Loucy (cell line): Measurements from ENCODE around the gene SLC44A1.

Source experiments
- H2AFZ ChIP-seq: fragments of 200-600 bp; sonication (generic); 2 replicates; pipeline ENCODE4 v1.6.0; 2016; ENCODE audit warnings: antibody characterized with exemption, mild to moderate bottlenecking, low read length, moderate library complexity
- H3F3A ChIP-seq: fragments of 200-600 bp; 2 replicates; pipeline ENCODE4 v1.6.0; 2016; ENCODE audit warnings: antibody characterized with exemption, low read depth, mild to moderate bottlenecking
- H3K27me3 ChIP-seq: fragments of 200-600 bp; sonication (generic); 2 replicates; pipeline ENCODE4 v1.6.1; 2014; ENCODE audit warnings: low read length, mild to moderate bottlenecking; ENCODE audit not compliant: insufficient read depth, poor library complexity, severe bottlenecking
- H3K36me3 ChIP-seq: fragments of 200-600 bp; sonication (generic); 2 replicates; pipeline ENCODE4 v1.6.1; 2016; ENCODE audit warnings: low read length; ENCODE audit not compliant: insufficient read depth
- H3K4me1 ChIP-seq: fragments of 200-600 bp; sonication (generic); 2 replicates; pipeline ENCODE4 v1.5.1; 2014; ENCODE audit warnings: low read length, mild to moderate bottlenecking; ENCODE audit not compliant: insufficient read depth, poor library complexity, severe bottlenecking
- H3K4me2 ChIP-seq: fragments of 200-600 bp; sonication (generic); 2 replicates; pipeline ENCODE4 v1.6.0; 2014; ENCODE audit warnings: antibody characterized with exemption, low read length, low read depth, mild to moderate bottlenecking; ENCODE audit not compliant: poor library complexity, severe bottlenecking
- H3K4me3 ChIP-seq: fragments of 200-600 bp; sonication (generic); 2 replicates; pipeline ENCODE4 v1.5.1; 2014; ENCODE audit warnings: low read length, mild to moderate bottlenecking, mixed read lengths; ENCODE audit not compliant: poor library complexity, severe bottlenecking
- H3K79me2 ChIP-seq: fragments of 200-600 bp; sonication (generic); 2 replicates; pipeline ENCODE4 v1.6.1; 2014; ENCODE audit warnings: low read length; ENCODE audit not compliant: insufficient read depth
- H3K9ac ChIP-seq: fragments of 200-600 bp; sonication (generic); 2 replicates; pipeline ENCODE4 v1.6.0; 2014; ENCODE audit warnings: mild to moderate bottlenecking, low read depth, low read length, moderate library complexity; ENCODE audit not compliant: poor library complexity, severe bottlenecking
- H3K9me2 ChIP-seq: fragments of 200-600 bp; sonication (generic); replicated peaks from 2 replicates; pipeline ENCODE4 v1.6.1; 2016; ENCODE audit warnings: low read depth, low read length, mixed read lengths
- H3K9me3 ChIP-seq: fragments of 200-600 bp; sonication (generic); 2 replicates; pipeline ENCODE4 v1.6.1; 2014; ENCODE audit warnings: mild to moderate bottlenecking, antibody characterized with exemption, low read length, low read depth; ENCODE audit not compliant: insufficient read depth
- H4K20me1 ChIP-seq: fragments of 200-600 bp; sonication (generic); 2 replicates; pipeline ENCODE4 v1.6.0; 2014; ENCODE audit warnings: antibody characterized with exemption, low read length, mild to moderate bottlenecking; ENCODE audit not compliant: insufficient read depth, poor library complexity, severe bottlenecking
- EZH2phosphoT487 ChIP-seq: fragments of 200-600 bp; IDR thresholded peaks from 2 replicates; pipeline ENCODE4 v1.6.1; 2018; ENCODE audit warnings: antibody characterized with exemption, mild to moderate bottlenecking, moderate library complexity, borderline replicate concordance
- TF ChIP-seq, protein P1 (sequence below): fragments of 200-600 bp; sonication (generic); conservative IDR thresholded peaks from 2 replicates; pipeline ENCODE4 v1.5.1; 2014; ENCODE audit warnings: mild to moderate bottlenecking, antibody characterized with exemption, low read length

The SLC44A1 gene

DNA sequence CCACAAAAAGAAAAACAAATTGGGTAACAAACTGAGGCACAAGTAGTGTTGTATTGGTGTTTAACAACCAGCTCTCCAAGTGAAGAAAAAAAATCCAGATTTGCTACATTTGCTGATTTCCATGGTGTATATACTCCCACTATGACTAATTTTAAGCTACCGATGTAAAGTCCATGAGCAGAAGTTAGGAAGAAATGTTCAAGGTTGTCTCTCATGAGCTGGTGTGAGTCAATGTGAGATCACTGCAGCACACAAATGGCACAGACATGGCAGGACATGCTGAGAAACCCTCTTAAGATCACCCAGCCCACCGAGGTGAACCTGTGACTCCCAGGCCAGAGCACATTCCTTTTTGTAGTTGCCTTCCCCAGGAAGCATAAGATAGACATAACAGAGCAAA is 36.2 kb downstream of the SLC44A1 start:
- Histone ChIP-seq H3K9ac (no peak overlapping the region), H2AFZ (no peak overlapping the region), H3K9me2 (no peaks in the 10 kb centered on the region), H3K36me3 (no peaks in the 10 kb centered on the region; the same call in 1 of the 2 replicates), H3F3A (no peaks in the 10 kb centered on the region), H3K4me1 (peaks cover 41% of the 10 kb centered on the region), H3K4me3 (no peak overlapping the region), H4K20me1 (peaks cover 31% of the 10 kb centered on the region), H3K4me2 (no peak overlapping the region), H3K9me3 (no peaks in the 10 kb centered on the region), H3K27me3 (no peaks in the 10 kb centered on the region), H3K79me2 (peaks cover 96% of the 10 kb centered on the region)
- TF ChIP-seq, protein P1, sequence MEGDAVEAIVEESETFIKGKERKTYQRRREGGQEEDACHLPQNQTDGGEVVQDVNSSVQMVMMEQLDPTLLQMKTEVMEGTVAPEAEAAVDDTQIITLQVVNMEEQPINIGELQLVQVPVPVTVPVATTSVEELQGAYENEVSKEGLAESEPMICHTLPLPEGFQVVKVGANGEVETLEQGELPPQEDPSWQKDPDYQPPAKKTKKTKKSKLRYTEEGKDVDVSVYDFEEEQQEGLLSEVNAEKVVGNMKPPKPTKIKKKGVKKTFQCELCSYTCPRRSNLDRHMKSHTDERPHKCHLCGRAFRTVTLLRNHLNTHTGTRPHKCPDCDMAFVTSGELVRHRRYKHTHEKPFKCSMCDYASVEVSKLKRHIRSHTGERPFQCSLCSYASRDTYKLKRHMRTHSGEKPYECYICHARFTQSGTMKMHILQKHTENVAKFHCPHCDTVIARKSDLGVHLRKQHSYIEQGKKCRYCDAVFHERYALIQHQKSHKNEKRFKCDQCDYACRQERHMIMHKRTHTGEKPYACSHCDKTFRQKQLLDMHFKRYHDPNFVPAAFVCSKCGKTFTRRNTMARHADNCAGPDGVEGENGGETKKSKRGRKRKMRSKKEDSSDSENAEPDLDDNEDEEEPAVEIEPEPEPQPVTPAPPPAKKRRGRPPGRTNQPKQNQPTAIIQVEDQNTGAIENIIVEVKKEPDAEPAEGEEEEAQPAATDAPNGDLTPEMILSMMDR, result no peak
- no peak for TF ChIP-seq EZH2phosphoT487

DNA sequence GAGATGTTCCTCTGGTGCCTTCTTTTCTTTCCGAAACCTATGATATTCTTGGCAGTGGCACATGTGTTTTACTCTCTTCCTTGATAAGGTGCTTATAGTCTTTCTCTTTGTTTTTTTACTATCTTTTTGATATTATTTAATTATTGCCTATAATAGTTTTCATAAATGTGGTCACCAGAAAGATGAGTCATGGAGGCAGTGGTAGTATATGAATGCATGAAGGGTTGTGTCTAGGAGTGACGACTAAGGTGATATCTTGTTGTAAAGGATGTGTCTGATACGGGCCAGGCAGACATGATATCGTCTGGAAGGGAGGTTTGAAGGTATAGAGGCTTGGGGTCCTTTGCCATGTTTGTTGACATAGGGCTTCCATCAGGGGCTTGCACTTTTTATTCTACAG is 36.8 kb downstream of the SLC44A1 start:
- no peak overlapping the region for H3K9ac ChIP-seq
- H3K4me1 ChIP-seq, result peaks cover 43% of the 10 kb centered on the region
- H3K4me3 ChIP-seq, result no peak overlapping the region

DNA sequence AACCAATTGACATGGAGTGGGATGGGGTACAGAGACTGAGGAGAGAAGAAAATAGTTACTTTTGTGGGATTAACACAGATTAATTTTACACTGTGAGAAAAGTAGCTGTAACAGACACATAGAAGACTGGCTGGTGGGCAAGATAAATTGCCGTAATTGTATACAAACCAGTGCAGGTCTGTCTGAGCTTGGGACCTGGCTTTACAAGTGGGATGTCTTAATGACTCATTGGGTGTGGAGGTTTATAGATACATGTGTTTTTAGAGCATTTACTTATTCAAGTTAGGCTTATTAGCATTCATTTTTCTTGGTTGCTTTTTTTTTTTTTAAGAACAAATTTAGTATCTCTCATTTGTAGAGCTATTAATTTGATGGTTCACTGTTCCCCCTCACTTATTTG is 37.5 kb downstream of the SLC44A1 start:
- H3K4me1 ChIP-seq, result peaks cover 36% of the 10 kb centered on the region
- TF ChIP-seq EZH2phosphoT487, result no peak
- TF ChIP-seq, protein P1, result no peak
- no peaks in the 10 kb centered on the region for H3K9me3 ChIP-seq
- no peak overlapping the region for H3K4me3 ChIP-seq
- no peaks in the 10 kb centered on the region for H3K27me3 ChIP-seq
- peaks cover 96% of the 10 kb centered on the region for H3K79me2 ChIP-seq
- no peaks in the 10 kb centered on the region for H3K9me2 ChIP-seq
- H2AFZ ChIP-seq, result no peak overlapping the region
- H3F3A ChIP-seq, result no peaks in the 10 kb centered on the region
- no peaks in the 10 kb centered on the region; the same call in 1 of the 2 replicates for H3K36me3 ChIP-seq
- no peak overlapping the region for H3K4me2 ChIP-seq
- H3K9ac ChIP-seq, result no peak overlapping the region
- peaks cover 37% of the 10 kb centered on the region for H4K20me1 ChIP-seq

More for the DNA sequence above, 36.8 kb downstream of the SLC44A1 start:
- H3K79me2 ChIP-seq, result peaks cover 96% of the 10 kb centered on the region
- no peak overlapping the region for H3K4me2 ChIP-seq
- H3K27me3 ChIP-seq, result no peaks in the 10 kb centered on the region
- TF ChIP-seq, protein P1, result no peak
- TF ChIP-seq EZH2phosphoT487, result no peak
- H3F3A ChIP-seq, result no peaks in the 10 kb centered on the region
- H3K36me3 ChIP-seq, result no peaks in the 10 kb centered on the region; the same call in 1 of the 2 replicates
- H3K9me2 ChIP-seq, result no peaks in the 10 kb centered on the region
- no peaks in the 10 kb centered on the region for H3K9me3 ChIP-seq
- H2AFZ ChIP-seq, result no peak overlapping the region
- H4K20me1 ChIP-seq, result peaks cover 35% of the 10 kb centered on the region
